HepG2 (cell line): ENCODE results near the gene WDR43. TPM values are rescaled to one million over a fixed set of nuclear protein-coding genes. Genes with fewer than 3 reads are reported as not detected.
A peak's percentile ranks its signal among the peaks of the same experiment; 100 is the strongest.

Experiments used
- ATAC-seq: fragments of 200-7000 bp; cut with Tn5 transposase; 3 replicates; pipeline ENCODE4 v1.9.1; 2020; ENCODE audit warnings: mild to moderate bottlenecking, moderate library complexity
- BruUV-seq: library from RNA; stranded (reverse); fragments of 400-500 nt; replicated peaks from 2 replicates; lab custom pipeline; 2021; lab: Mats Ljungman, UMichigan
- CTCF ChIA-PET: fragments of 300-600 bp; formaldehyde crosslinking; extraction: SDS; loops from one replicate; lab custom pipeline; 2021; ENCODE audit warnings: low total read pairs, inconsistent platforms, low intra/inter-chr PET ratio; lab: Yijun Ruan, JAX
- POLR2A ChIA-PET: fragments of 350-600 bp; sonication (Branson Sonifier 250); formaldehyde crosslinking; loops from one replicate; lab custom pipeline; 2020; ENCODE audit warnings: antibody characterized with exemption, inconsistent platforms; lab: Yijun Ruan, JAX
- DNase-seq: peaks from one replicate; pipeline ENCODE4 v3.0.0-alpha.2; 2015; ENCODE audit warnings: low spot score
- FAIRE-seq: peaks from 3 replicates; lab custom pipeline; 2011; peaks lifted over from hg19 to GRCh38; lab: Jason Lieb, UNC
- H2AFZ ChIP-seq: one replicate; pipeline ENCODE4 v1.6.1; 2011; ENCODE audit warnings: low read length, inconsistent platforms
- H3K27ac ChIP-seq: fragments of 300-600 bp; 3 replicates; pipeline ENCODE4 v1.8.0; 2011; ENCODE audit warnings: mixed run types, mild to moderate bottlenecking, mixed read lengths, low read length, inconsistent platforms; ENCODE audit not compliant: insufficient read depth; ENCODE audit errors: extremely low read length
- H3K27me3 ChIP-seq, 2 experiments: fragments of 200-600 bp in 1 of 2; 2 replicates in 1 of 2; 3 replicates in 1 of 2; pipeline versions ENCODE4 v1.6.0 to v1.8.0; 2011; ENCODE audit warnings: low read length in 2 of 2, mild to moderate bottlenecking in 2 of 2, moderate library complexity in 2 of 2, inconsistent platforms in 1 of 2; ENCODE audit not compliant: insufficient read depth in 2 of 2, control insufficient read depth in 1 of 2
- H3K36me3 ChIP-seq, 2 experiments: fragments of 200-600 bp in 1 of 2; replicated peaks in 1 of 2; 2 replicates in 1 of 2; 3 replicates in 1 of 2; pipeline versions ENCODE4 v1.5.1 to v1.8.0; 2011; ENCODE audit warnings: low read length in 2 of 2, inconsistent platforms in 1 of 2; ENCODE audit not compliant: insufficient read depth in 2 of 2, control insufficient read depth in 1 of 2
- H3K4me1 ChIP-seq: 2 replicates; pipeline ENCODE4 v1.5.1; 2012; ENCODE audit warnings: low read length, inconsistent platforms; ENCODE audit not compliant: insufficient read depth
- H3K4me2 ChIP-seq: 2 replicates; pipeline ENCODE4 v1.6.0; 2011; ENCODE audit warnings: low read depth, low read length, inconsistent platforms
- H3K4me3 ChIP-seq, 3 experiments: fragments of 200-600 bp in 1 of 3; sonication (generic), shearing (Covaris generic) in 1 of 3; replicated peaks in 1 of 3; 2 replicates each; pipeline ENCODE4 v1.5.1; 2011 to 2016; ENCODE audit warnings: low read length in 3 of 3, inconsistent platforms in 2 of 3, low read depth in 2 of 3, mild to moderate bottlenecking in 2 of 3, control low read depth in 1 of 3, mixed read lengths in 1 of 3; ENCODE audit not compliant: insufficient read depth in 1 of 3
- H3K79me2 ChIP-seq: one replicate; pipeline ENCODE4 v1.6.1; 2011; ENCODE audit warnings: low read length, inconsistent platforms; ENCODE audit not compliant: insufficient read depth
- H3K9ac ChIP-seq: 2 replicates; pipeline ENCODE4 v1.6.0; 2011; ENCODE audit warnings: mild to moderate bottlenecking, low read depth, low read length, inconsistent platforms; ENCODE audit not compliant: insufficient read depth
- H3K9me3 ChIP-seq: 2 replicates; pipeline ENCODE4 v1.5.1; 2012; ENCODE audit warnings: mild to moderate bottlenecking, low read length
- H4K20me1 ChIP-seq: 2 replicates; pipeline ENCODE4 v1.6.0; 2011; ENCODE audit warnings: inconsistent platforms, mild to moderate bottlenecking, low read length, moderate library complexity; ENCODE audit not compliant: insufficient read depth
- CCAR2 ChIP-seq: fragments of 200-400 bp; formaldehyde crosslinking; optimal IDR thresholded peaks from 2 replicates; pipeline ENCODE3; 2018; ENCODE audit warnings: low read depth, mild to moderate bottlenecking, low read length, moderate library complexity
- CCDC6 ChIP-seq: sonication (generic); formaldehyde crosslinking; IDR thresholded peaks from 2 replicates; pipeline ENCODE4 v1.8.1; 2022; ENCODE audit warnings: mild to moderate bottlenecking, missing genetic modification reagents, moderate library complexity
- KDM3A ChIP-seq: IDR thresholded peaks from 2 replicates; pipeline ENCODE4 v1.6.1; 2018; ENCODE audit warnings: low read depth, missing compliant biosample characterization
- SIX1 ChIP-seq: sonication (generic); formaldehyde crosslinking; IDR thresholded peaks from 2 replicates; pipeline ENCODE4 v1.4.0; 2020; ENCODE audit warnings: missing genetic modification reagents, borderline replicate concordance
- U2AF2 ChIP-seq: fragments of 200-400 bp; formaldehyde crosslinking; IDR thresholded peaks from 2 replicates; pipeline ENCODE4 v1.6.1; 2017; ENCODE audit warnings: low read depth, mild to moderate bottlenecking, low read length
- ZNF263 ChIP-seq: sonication (generic); formaldehyde crosslinking; IDR thresholded peaks from 2 replicates; pipeline ENCODE4 v1.4.0; 2020; ENCODE audit warnings: missing genetic modification reagents
- ZNF678 ChIP-seq: sonication (generic); formaldehyde crosslinking; IDR thresholded peaks from 2 replicates; pipeline ENCODE4 v1.4.0; 2020; ENCODE audit warnings: mild to moderate bottlenecking, missing genetic modification reagents
- ZNF768 ChIP-seq: sonication (generic); formaldehyde crosslinking; IDR thresholded peaks from 2 replicates; pipeline ENCODE4 v1.4.0; 2020; ENCODE audit warnings: missing genetic modification reagents
- ZSCAN12 ChIP-seq: sonication (generic); formaldehyde crosslinking; IDR thresholded peaks from 2 replicates; pipeline ENCODE4 v1.9.0; 2021; ENCODE audit warnings: mild to moderate bottlenecking, missing genetic modification reagents
- WGBS: methylation state at CpG from one replicate; pipeline ENCODE4 v1.1.6; 2017; ENCODE audit warnings: low lambda C conversion rate; 5-methylcytosine and 5-hydroxymethylcytosine counted together
- in situ Hi-C: cut with HindIII; loops from 2 replicates; pipeline ENCODE4 v1.10.0; 2017; ENCODE audit warnings: low pct_unique_long_range_greater_than_20kb; ENCODE audit not compliant: extremely low pct_ligation_motif_present
- intact Hi-C: fragments of 100-400 bp; cut with micrococcal nuclease; formaldehyde crosslinking; loops from one replicate; pipeline ENCODE4 v1.10.0; 2022; ENCODE audit not compliant: unreplicated experiment
- polyA plus RNA-seq, 8 experiments: library from polyadenylated mRNA; depleted of rRNA in 3 of 8; stranded (reverse) in 7 of 8; unstranded in 1 of 8; fragments of >200 nt; fragmentation: Illumina TruSeq in 4 of 8; extraction: Trizol in 4 of 8; gene quantifications; 2 replicates each; pipeline versions ENCODE4 v1.2.1 to v1.2.3, GENCODE V29; 2011 to 2016; ENCODE audit warnings: low read depth in 4 of 8, missing spikeins in 1 of 8, mixed read lengths in 1 of 8; ENCODE audit not compliant: insufficient read depth in 1 of 8
- total RNA-seq, 5 experiments: library from RNA; depleted of rRNA; stranded (reverse); fragments of >200 nt; fragmentation: Illumina TruSeq; extraction: Trizol; gene quantifications; 2 replicates each; pipeline ENCODE4 v1.2.3, GENCODE V29; 2016; ENCODE audit warnings: low read depth in 1 of 5
- TF ChIP-seq, protein P1 (sequence below): sonication (generic); formaldehyde crosslinking; IDR thresholded peaks from 2 replicates; pipeline ENCODE4 v1.5.0; 2020; ENCODE audit warnings: missing genetic modification reagents, mild to moderate bottlenecking, borderline replicate concordance
- TF ChIP-seq, protein P2 (sequence below): IDR thresholded peaks from 2 replicates; pipeline ENCODE4 v1.6.1; 2016; ENCODE audit warnings: missing genetic modification reagents, missing compliant biosample characterization

WDR43 gene
- total and polyA plus RNA-seq, 2 of the 13 experiments (the other 11 are each of a cell fraction or from before 2014, with no cell fraction given): 121 to 167 TPM

DNA sequence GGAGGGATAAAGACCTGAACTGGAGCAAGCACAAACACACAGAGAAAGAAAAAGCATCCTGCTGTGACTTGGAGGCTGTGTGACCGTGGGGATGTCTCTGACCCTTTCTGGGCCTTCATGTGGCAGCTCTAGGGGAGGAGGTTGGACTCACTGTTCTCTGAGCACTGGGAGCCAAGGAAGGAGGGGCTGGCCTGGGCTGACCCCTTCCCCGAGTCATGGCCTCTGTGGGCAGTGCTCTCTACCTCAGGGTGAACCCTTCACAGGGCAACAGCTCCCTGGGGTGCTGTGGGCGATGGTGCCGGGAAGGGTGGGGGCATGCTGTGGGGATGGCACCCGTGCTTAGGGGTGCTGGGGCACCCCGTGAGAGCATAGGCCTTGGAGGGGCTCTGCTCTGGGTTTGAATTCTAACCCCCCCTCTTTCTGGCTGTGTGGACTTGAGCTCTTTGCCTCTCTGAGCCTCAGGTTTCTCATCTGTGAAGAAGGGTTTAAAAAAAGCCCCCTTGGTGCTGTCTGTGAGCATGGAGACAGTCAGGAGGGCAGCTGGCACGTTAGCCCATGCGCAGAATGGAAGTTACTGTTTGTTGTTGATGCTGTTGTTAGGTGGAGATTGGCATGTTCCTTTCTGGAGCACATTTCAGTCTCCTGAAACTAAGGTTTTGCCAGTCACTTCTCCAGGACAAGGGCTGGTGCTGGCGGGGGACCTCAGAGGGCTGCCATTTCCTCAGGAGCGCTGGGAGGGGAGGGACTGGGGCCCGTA is 87.3 kb downstream of the WDR43 start:
- ChIA-PET CTCF (no interaction called here), POLR2A (no interaction called here)
- H2AFZ ChIP-seq: no peak overlapping the region
- H3K4me2 ChIP-seq: no peak overlapping the region
- no peaks in the 10 kb centered on the region for H4K20me1 ChIP-seq
- H3K9me3 ChIP-seq: no peaks in the 10 kb centered on the region
- H3K4me3 ChIP-seq: no peak overlapping the region
- no peak overlapping the region for H3K9ac ChIP-seq
- intact Hi-C loops: no loop called here
- 24% methylated on average over 5 of the region's 11 CpGs for WGBS
- BruUV-seq: no TSS peak
- in situ Hi-C loops: loop anchor here (25.0 kb wide), 1 partner anchor 856 kb away; no protein-coding TSS in a partner anchor
- H3K4me1 ChIP-seq: peaks cover 5% of the 10 kb centered on the region; the same call in 1 of the 2 replicates
- H3K79me2 ChIP-seq: no peaks in the 10 kb centered on the region
- TF ChIP-seq U2AF2 (no peak), ZSCAN12 (CRISPR knock-in tag) (no peak), ZNF678 (no peak), KDM3A (CRISPR knock-in tag) (no peak), ZNF768 (CRISPR knock-in tag) (peak; percentile 79), CCDC6 (CRISPR knock-in tag) (no peak), SIX1 (CRISPR knock-in tag) (no peak), CCAR2 (no peak), ZNF263 (CRISPR knock-in tag) (0 out of 2 replicates have a peak, but pooled peaks have one; percentile 22)
- TF ChIP-seq, protein P1, sequence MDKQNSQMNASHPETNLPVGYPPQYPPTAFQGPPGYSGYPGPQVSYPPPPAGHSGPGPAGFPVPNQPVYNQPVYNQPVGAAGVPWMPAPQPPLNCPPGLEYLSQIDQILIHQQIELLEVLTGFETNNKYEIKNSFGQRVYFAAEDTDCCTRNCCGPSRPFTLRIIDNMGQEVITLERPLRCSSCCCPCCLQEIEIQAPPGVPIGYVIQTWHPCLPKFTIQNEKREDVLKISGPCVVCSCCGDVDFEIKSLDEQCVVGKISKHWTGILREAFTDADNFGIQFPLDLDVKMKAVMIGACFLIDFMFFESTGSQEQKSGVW (CRISPR knock-in tag): no peak
- TF ChIP-seq, protein P2, sequence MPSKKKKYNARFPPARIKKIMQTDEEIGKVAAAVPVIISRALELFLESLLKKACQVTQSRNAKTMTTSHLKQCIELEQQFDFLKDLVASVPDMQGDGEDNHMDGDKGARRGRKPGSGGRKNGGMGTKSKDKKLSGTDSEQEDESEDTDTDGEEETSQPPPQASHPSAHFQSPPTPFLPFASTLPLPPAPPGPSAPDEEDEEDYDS (CRISPR knock-in tag): no peak
- TF ChIP-seq, all 625 proteins: peak for 2
- Histone ChIP-seq H3K36me3 (no peaks in the 10 kb centered on the region), H3K27me3 (peaks cover 4 to 50% of the 10 kb centered on the region in 2 experiments; a peak in 3 of 5 replicates), H3K27ac (no peak overlapping the region)
- no peak for FAIRE-seq
- no peak for DNase-seq
- peak; percentile 9; the same call in 2 of the 3 replicates for ATAC-seq
